HCT116 (cell line): Measurements from ENCODE around the gene IL25. TPM values are rescaled to one million over a fixed set of nuclear protein-coding genes. Genes with fewer than 3 reads are reported as not detected.

Experiments used
- ATAC-seq: fragments of 200-7000 bp; cut with Tn5 transposase; 2 replicates; pipeline ENCODE4 v1.9.1; 2020; ENCODE audit warnings: mild to moderate bottlenecking, moderate library complexity
- BruUV-seq: library from RNA; stranded (reverse); fragments of 400-500 nt; replicated peaks from 2 replicates; lab custom pipeline; 2021; lab: Mats Ljungman, UMichigan
- CTCF ChIA-PET: fragments of 300-600 bp; sonication (Branson Sonifier 250); formaldehyde crosslinking; loops from one replicate; lab custom pipeline; 2021; ENCODE audit warnings: antibody characterized with exemption; lab: Charles Lee
- POLR2A ChIA-PET: fragments of 300-600, 350-600 bp; sonication (Branson Sonifier 250); formaldehyde crosslinking; loops from one replicate; lab custom pipeline; 2021; ENCODE audit warnings: antibody characterized with exemption; lab: Charles Lee
- RAD21 ChIA-PET, 2 experiments: fragments of 300-600 bp; sonication (Branson Sonifier 250); formaldehyde crosslinking; loops; one replicate each; lab custom pipeline; 2023; ENCODE audit warnings: low total read pairs in 2 of 2; ENCODE audit not compliant: uncharacterized antibody in 2 of 2, unreplicated experiment in 2 of 2, low non-redundant PET in 1 of 2; lab: Charles Lee
- DNase-seq: peaks from one replicate; pipeline ENCODE4 v3.0.0-alpha.2; 2010; ENCODE audit warnings: low read depth, low spot score
- H2AFZ ChIP-seq: fragments of 200-600 bp; shearing (Covaris generic), sonication (generic); 2 replicates; pipeline ENCODE4 v1.6.1; 2017; ENCODE audit warnings: low read depth, mixed run types, mixed read lengths, antibody characterized with exemption, low read length; ENCODE audit not compliant: poor library complexity, severe bottlenecking
- H3K27ac ChIP-seq: 2 replicates; pipeline ENCODE4 v1.5.1; 2012; ENCODE audit warnings: low read depth, low read length
- H3K27me3 ChIP-seq: fragments of 200-600 bp; sonication (generic); 2 replicates; pipeline ENCODE4 v1.6.1; 2016; ENCODE audit warnings: mixed run types, low read length, mixed read lengths; ENCODE audit not compliant: insufficient read depth
- H3K36me3 ChIP-seq, 2 experiments: fragments of 200-500 bp in 1 of 2; fragments of 200-600 bp in 1 of 2; sonication (Bioruptor generic) in 1 of 2; sonication (generic) in 1 of 2; 2 replicates each; pipeline versions ENCODE4 v1.5.1 to v1.6.1; 2014 to 2016; ENCODE audit warnings: low read length in 2 of 2, inconsistent platforms in 1 of 2, mixed read lengths in 1 of 2, mixed run types in 1 of 2; ENCODE audit not compliant: insufficient read depth in 2 of 2, control insufficient read depth in 1 of 2
- H3K4me1 ChIP-seq, 2 experiments: fragments of 200-600 bp in 1 of 2; sonication (generic) in 1 of 2; 2 replicates each; pipeline versions ENCODE4 v1.5.1 to v1.6.1; 2012 to 2017; ENCODE audit warnings: low read length in 2 of 2, inconsistent platforms in 1 of 2, mild to moderate bottlenecking in 1 of 2, mixed read lengths in 1 of 2, mixed run types in 1 of 2, moderate library complexity in 1 of 2; ENCODE audit not compliant: insufficient read depth in 2 of 2, control insufficient read depth in 1 of 2
- H3K4me2 ChIP-seq: fragments of 200-600 bp; sonication (generic); 2 replicates; pipeline ENCODE4 v1.6.1; 2017; ENCODE audit warnings: mixed run types, low read length, mixed read lengths
- H3K4me3 ChIP-seq, 2 experiments: fragments of 200-600 bp in 1 of 2; sonication (generic) in 1 of 2; replicated peaks in 1 of 2; 2 replicates each; pipeline ENCODE4 v1.5.1; 2011 to 2016; ENCODE audit warnings: low read length in 2 of 2, control low read depth in 1 of 2, low read depth in 1 of 2, mild to moderate bottlenecking in 1 of 2, mixed read lengths in 1 of 2, mixed run types in 1 of 2
- H3K79me2 ChIP-seq: fragments of 200-600 bp; sonication (generic); 2 replicates; pipeline ENCODE4 v1.6.1; 2017; ENCODE audit warnings: mild to moderate bottlenecking, mixed run types, low read length, moderate library complexity, mixed read lengths; ENCODE audit not compliant: insufficient read depth
- H3K9ac ChIP-seq: fragments of 200-600 bp; sonication (generic); 2 replicates; pipeline ENCODE4 v1.6.1; 2016; ENCODE audit warnings: low read length, mixed read lengths
- H3K9me2 ChIP-seq: fragments of 200-600 bp; sonication (generic), shearing (Covaris generic); 2 replicates; pipeline ENCODE4 v1.6.1; 2017; ENCODE audit warnings: mixed run types, mild to moderate bottlenecking, moderate library complexity; ENCODE audit not compliant: insufficient read depth
- H3K9me3 ChIP-seq, 2 experiments: fragments of 200-500 bp in 1 of 2; fragments of 200-600 bp in 1 of 2; sonication (Bioruptor generic) in 1 of 2; sonication (generic) in 1 of 2; 2 replicates each; pipeline ENCODE4 v1.6.1; 2014 to 2017; ENCODE audit warnings: low read length in 2 of 2, mixed read lengths in 2 of 2, inconsistent platforms in 1 of 2, low read depth in 1 of 2, mild to moderate bottlenecking in 1 of 2, mixed run types in 1 of 2, moderate library complexity in 1 of 2; ENCODE audit not compliant: control insufficient read depth in 1 of 2, insufficient read depth in 1 of 2
- H4K20me1 ChIP-seq: fragments of 200-600 bp; sonication (generic), shearing (Covaris generic); 2 replicates; pipeline ENCODE4 v1.6.1; 2017; ENCODE audit warnings: mixed run types, mild to moderate bottlenecking, moderate library complexity; ENCODE audit not compliant: insufficient read depth
- CEBPB ChIP-seq: IDR thresholded peaks from 2 replicates; pipeline ENCODE4 v1.6.1; 2012; ENCODE audit warnings: low read depth
- CTCF ChIP-seq, 3 experiments: fragments of 200-600 bp in 1 of 3; sonication (generic) in 1 of 3; IDR thresholded peaks in 2 of 3; conservative IDR thresholded peaks in 1 of 3; 2 replicates each; pipeline ENCODE4 v1.5.1; 2012 to 2017; ENCODE audit warnings: low read depth in 2 of 3, low read length in 2 of 3, antibody characterized with exemption in 1 of 3, borderline replicate concordance in 1 of 3, control low read depth in 1 of 3, mild to moderate bottlenecking in 1 of 3, mixed read lengths in 1 of 3, mixed run types in 1 of 3, moderate library complexity in 1 of 3; ENCODE audit not compliant: insufficient read depth in 1 of 3
- EZH2 ChIP-seq: fragments of 200-600 bp; sonication (generic); IDR thresholded peaks from 2 replicates; pipeline ENCODE4 v1.6.1; 2017; ENCODE audit warnings: antibody characterized with exemption, mixed run types
- EZH2phosphoT487 ChIP-seq: fragments of 200-600 bp; IDR thresholded peaks from 2 replicates; pipeline ENCODE4 v1.6.1; 2018; ENCODE audit warnings: antibody characterized with exemption, borderline replicate concordance
- POLR2A ChIP-seq: IDR thresholded peaks from 2 replicates; pipeline ENCODE4 v1.7.0; 2011; ENCODE audit warnings: borderline replicate concordance; ENCODE audit not compliant: insufficient read depth, insufficient read length; ENCODE audit errors: extremely low read depth
- REST ChIP-seq: IDR thresholded peaks from 2 replicates; pipeline ENCODE4 v1.6.1; 2012; ENCODE audit warnings: low read depth
- ZNF274 ChIP-seq: fragments of 200-500 bp; sonication (Bioruptor generic); IDR thresholded peaks from 2 replicates; pipeline ENCODE4 v1.6.1; 2014; ENCODE audit warnings: mild to moderate bottlenecking, low read depth, low read length, inconsistent platforms
- intact Hi-C: fragments of 100-400 bp; cut with micrococcal nuclease; formaldehyde crosslinking; loops from 2 replicates; pipeline ENCODE4 v1.10.0; 2022
- total RNA-seq: library from RNA; stranded (reverse); gene quantifications from one replicate; pipeline ENCODE4 v1.2.1, GENCODE V29; 2021; ENCODE audit not compliant: unreplicated experiment

The IL25 gene
- total RNA-seq, 1 experiment from 2014 or later: not detected

GRCh38 chr14:23339506-23340268 lies 32.9 kb upstream of the IL25 start:
- Histone ChIP-seq H4K20me1 (no peaks in the 10 kb centered on the region), H3K4me3 (no peak overlapping the region), H3K4me2 (no peak overlapping the region), H3K36me3 (no peaks in the 10 kb centered on the region), H2AFZ (no peak overlapping the region), H3K9me2 (no peaks in the 10 kb centered on the region), H3K27me3 (no peaks in the 10 kb centered on the region), H3K9ac (no peak overlapping the region), H3K4me1 (no peaks in the 10 kb centered on the region), H3K9me3 (peaks cover 12 to 13% of the 10 kb centered on the region in 2 experiments; a peak in 2 of 4 replicates), H3K27ac (no peak overlapping the region), H3K79me2 (no peaks in the 10 kb centered on the region)
- TF ChIP-seq EZH2 (no peak), CTCF (IDR thresholded peaks at IDR 0.05 in 2 of 3, conservative IDR thresholded peaks at IDR 0.05 in 1 of 3; ENCODE audit: borderline replicate concordance in 1 of 3, insufficient read depth in 1 of 3, low read depth in 2 of 3, low read length in 2 of 3) (no peak), ZNF274 (no peak), CEBPB (no peak), POLR2A (no peak), REST (no peak), EZH2phosphoT487 (no peak)
- ChIA-PET POLR2A (no interaction called here), CTCF (interaction anchor here (1.8 kb wide), 1 partner anchor 21 kb away, joined by 4 read pairs; no protein-coding TSS in a partner anchor), RAD21 (no interaction called here)
- intact Hi-C loops: no loop called here
- BruUV-seq: no TSS peak
- ATAC-seq: no peak
- peak; percentile 15 for DNase-seq
